GM18873 (cell line): ENCODE measurements around the gene GSG1L.

Experiments used
- ATAC-seq: cut with Tn5 transposase; IDR thresholded peaks from one replicate; pipeline ENCODE4 v1.9.1; 2021; ENCODE audit warnings: mild to moderate bottlenecking, moderate library complexity, moderate number of reproducible peaks; ENCODE audit not compliant: unreplicated experiment, low FRiP score

The GSG1L gene

DNA sequence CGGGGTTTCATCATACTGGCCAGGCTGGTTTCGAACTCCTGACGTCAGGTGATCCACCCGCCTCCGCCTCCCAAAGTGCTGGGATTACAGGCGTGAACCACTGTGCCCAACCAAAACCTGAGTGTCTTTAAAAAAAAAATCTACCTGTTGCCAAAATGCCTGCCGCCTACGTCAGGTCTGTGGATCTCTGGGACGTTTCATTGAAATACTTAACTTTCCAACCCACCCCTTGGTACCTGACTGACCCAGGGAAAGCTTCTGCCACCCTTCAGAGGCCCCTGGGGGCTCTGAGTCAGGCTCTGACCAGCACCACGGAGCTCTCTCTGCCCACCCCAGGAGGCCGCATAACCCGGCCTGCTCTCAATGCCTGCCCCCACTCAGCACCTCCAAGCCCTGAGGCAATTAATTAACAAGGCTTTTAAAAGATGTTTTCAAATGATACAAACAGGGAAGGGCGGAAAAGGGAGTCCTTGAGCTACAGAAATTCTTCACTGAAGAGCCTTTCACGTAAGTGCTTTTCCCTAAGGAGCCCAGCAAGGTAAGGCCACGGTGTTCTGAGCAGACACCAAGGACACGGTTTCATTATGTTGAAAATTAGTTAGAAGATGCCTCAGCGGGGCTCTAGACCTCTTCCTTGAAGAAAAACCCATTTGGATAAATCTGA, 29.3 kb upstream of the GSG1L start:
- ATAC-seq: no peak

DNA sequence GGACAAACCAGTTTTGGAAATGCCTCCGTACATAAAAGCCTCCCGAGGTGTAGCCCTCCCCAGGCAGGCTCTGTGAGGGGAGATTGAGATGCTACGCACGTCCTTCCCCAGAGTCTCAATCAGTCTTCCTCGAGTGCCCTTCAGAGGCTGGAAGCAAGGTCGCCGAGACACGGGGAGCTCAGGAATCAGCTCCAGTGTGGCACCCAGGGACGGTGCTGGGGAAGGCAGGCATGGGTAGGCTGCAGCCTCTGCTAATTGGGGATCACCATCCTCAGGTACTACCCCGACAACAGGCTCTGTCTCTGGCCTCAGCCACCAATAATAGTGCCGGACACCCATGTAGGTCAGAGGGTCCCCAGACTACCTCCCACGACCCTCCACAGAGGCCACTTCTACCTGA, 28.1 kb upstream of the GSG1L start:
- no peak for ATAC-seq

DNA sequence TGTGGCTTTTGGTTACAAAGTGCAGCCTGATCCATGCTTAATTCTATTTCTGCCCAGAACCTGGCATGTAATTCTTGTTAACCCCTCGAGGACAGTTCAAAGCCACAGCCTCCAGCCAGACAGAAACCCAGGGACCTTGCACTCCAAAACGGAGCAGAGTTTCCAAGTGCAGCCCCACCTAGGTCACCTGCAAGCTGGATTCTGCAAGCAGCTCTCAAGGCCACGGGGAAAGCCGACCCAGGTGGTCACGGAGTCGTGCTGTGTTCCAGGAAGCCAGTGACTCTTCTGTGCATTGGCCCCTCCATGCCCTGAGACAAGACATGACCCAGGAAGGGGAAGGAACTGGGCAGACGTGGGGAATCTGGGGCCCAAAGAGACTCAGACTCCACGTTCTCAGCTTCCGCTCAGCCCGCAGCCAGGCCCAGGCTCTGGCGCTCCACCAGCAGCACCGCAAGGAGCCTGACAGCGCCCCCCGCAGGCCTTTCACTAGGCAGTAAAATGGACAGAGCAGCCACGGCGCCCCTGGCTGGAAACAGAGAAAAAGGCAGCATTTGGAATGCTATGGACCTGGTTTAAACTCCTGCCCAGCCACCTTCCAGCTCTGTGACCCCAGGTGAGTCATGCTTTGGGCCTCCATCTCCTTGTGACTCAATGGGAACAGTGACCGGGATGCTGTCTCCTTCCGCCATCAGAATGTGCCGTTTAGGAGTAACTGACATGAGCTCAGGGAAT, 27.3 kb upstream of the GSG1L start:
- no peak for ATAC-seq

DNA sequence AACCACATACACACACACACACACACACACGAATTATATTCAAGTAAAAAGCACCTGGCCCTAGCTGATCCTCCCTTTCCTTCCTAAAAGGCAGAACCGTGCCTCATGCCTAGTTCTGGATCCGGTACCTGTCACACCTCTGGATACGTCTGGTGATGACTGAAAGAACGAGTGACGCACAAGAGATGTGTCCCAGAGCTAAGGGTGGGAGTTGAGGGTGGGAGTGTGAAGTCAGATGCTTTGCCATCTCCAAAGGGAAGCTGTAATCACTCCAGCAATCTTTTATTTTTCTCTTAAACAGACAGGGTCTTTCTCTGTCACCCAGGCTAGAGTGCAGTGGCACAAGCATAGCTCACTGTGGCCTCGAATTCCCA, 26.5 kb upstream of the GSG1L start:
- ATAC-seq: no peak

DNA sequence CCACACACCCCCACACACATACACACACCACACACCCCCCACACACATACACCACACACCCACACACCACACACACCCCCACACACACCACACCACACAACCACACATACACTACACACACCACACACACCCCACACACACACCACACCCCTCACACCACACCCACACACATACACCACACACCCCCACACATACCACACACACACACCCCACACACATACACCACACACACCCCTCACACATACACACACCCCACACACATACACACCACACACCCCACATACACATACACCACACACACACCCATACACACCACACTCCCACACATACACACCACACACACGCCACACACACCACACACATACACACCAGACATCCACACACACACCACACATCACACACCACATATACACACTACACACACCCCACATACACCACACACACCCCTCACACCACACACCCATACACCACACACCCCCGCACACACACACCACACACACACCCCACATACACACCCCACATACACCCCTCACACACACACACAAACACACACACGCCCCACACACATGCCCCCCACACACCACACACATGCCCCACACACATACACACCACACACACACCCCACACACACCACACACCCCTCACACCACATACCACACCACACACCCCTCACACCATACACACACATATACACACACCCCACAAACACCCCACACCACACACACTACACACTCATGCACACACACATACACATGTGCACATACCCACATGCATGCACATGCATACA, 25.9 kb upstream of the GSG1L start:
- no peak for ATAC-seq

DNA sequence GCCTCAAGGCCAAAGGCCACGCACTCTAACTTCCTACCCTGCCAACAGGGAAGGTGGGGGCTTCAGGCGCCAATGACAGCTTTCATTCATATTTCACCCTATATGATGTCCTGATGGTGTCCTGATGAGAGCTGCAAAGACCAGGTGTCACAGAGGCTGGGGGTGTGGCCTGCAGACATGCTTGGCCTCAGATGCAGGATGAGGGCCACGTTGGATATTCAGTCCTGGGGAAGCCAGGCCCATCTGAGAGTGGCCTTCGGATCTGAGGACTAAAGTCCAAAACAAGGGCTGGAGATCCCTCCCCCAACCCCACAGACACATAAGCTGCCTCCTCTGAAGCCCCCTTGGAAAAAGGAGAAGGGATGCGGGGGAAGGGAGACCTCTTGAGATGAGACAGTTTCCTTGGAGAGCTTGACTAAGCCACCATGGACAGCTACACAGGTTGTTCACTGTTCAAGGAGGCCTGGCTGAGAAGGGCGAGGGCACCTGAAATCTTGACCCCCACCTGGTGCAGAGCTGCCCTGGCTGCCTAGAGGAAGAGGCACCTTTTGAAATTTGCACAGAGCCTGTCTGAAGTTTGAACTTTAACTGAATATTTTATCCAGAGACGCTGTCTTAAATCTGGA, 24.3 kb upstream of the GSG1L start:
- ATAC-seq: no peak

DNA sequence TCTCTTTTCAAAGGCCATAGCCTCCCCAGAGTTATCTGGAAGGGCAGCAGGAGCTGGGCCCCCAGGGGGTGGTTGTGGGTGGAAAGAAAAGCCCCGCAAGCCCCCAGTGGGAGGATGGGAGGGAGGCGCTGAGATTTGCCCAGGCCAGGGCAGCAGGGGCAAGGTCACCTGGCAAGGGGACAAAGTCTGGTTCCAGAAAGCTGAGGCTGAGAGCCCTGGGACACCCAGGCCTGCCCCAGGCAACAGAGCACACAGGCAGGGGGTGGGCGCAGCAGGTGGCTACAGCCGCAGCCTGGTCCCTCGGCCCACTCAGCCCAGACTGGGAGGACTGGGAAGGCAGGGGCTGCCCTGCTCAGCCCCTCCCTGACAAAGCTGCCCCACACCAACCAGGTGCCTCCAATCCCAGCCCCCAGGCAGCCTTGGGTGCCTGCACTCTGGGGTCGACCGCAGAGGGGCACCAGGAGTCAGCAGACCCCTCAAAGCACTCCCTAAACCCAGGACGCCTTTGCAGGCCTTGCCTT, 23.7 kb upstream of the GSG1L start:
- no peak for ATAC-seq

DNA sequence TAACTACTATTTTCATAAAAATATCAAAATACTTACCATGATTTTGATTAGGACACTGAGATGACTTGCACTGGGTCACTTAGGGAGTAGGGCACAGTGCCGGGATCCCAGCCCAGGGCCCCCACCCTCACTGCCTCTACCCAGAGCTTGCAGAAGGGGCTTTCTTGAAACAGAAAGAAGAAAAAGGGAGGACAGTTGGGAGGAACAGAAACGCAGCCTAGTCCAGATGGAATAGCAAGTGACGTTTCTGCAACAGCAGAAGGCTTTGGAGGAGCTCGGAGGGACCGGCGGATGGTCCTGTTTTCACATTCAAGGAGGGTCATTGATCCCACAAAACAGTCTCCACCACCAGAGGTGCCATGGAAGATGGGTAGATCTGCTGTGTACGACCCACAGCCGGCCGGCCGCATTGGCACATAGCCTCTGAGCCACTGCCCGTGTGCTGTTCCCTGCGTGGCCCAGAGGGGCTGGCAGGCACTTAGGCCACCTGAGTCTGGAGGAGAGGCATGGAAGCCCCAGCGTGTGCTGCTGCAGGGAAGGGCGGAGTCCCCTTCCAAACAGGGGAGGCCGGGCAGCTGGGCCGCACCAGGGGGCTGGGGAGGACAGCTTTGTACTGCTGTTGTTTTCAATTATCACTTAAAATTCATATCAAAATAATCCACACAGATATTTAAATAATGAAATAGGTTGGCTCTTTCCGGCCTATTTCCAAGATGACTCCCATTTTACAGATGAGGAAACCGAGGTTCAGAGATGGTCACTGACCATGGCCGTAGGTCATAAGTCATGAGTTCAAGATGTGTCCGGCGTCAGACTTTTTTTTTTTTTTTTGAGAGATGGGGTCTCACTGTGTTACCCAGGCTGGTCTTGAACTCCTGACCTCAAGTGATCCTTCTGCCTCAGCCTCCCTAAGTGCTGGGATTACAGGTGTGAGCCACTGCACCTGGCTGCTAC, 22.9 kb upstream of the GSG1L start:
- ATAC-seq: no peak

DNA sequence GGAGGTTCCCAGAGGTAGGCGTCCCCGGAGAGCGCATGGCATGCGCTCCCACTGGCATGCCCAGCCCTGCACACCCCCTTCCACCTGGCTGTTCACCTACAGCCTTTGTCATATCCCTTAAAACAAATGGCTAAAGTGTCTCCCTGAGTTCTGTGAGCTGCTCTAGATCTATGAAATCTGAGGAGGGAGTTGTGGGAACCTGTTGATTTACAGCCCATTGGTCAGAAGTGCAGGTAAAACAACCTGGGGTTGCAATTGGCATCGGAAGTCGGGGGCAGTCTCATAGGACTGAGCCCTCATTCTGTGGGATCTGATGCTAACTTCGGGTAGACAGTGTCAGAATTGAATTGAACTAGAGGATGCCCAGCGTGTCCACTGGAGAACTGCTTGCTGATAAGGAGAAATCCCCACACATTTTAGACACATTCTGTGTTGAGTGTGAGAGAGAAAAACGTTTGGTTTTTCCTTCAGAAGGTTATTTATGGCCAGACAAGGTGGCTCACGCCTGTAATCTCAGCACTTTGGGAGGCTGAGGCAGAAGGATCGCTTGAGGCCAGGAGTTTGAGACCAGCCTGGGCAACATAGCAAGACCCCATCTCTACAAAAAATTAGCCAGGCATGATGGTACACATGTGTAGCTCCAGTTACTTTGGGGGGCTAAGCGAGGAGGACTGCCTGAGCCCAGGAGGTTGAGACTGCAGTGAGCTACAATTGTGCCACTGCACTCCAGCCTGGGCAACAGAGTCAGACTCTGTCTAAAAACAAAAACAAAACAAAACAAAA, 22.1 kb upstream of the GSG1L start:
- ATAC-seq: no peak

DNA sequence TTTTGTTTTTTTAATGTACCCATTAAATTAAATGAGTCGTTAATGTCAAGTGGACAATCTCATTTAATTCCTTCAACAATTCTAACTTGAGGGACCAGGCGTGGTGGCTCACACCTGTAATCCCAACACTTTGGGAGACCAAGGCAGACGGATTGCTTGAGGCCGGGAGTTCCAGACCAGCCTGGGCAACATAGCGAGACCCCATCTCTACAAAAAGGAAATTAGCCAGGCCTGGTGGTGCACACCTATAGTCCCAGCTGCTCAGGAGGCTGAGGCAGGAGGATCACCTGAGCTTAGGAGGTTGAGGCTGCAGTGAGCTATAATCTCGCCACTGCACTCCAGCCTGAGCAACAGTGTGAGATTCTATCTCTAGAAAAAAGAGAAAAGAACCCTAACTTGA, 20.7 kb upstream of the GSG1L start:
- ATAC-seq: no peak

DNA sequence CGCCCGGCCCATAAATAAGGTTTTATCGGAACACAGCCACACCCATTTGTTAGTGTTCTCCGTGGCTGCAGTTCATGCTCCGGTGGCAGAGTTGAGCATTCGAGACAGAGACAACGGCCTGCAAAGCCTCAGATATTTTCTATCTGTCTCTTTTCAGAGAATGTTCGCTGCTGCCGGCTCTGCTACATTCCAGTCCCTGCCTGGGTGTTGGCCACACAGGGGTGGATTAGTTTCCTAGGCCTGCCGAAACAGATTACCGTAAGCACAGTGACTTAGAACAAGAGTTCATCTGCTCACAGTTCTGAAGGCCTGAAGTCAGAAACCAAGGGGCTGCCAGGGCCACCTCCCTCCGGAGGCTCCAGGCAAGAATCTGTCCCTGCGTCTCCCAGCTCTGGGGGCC, 19.1 kb upstream of the GSG1L start:
- no peak for ATAC-seq

DNA sequence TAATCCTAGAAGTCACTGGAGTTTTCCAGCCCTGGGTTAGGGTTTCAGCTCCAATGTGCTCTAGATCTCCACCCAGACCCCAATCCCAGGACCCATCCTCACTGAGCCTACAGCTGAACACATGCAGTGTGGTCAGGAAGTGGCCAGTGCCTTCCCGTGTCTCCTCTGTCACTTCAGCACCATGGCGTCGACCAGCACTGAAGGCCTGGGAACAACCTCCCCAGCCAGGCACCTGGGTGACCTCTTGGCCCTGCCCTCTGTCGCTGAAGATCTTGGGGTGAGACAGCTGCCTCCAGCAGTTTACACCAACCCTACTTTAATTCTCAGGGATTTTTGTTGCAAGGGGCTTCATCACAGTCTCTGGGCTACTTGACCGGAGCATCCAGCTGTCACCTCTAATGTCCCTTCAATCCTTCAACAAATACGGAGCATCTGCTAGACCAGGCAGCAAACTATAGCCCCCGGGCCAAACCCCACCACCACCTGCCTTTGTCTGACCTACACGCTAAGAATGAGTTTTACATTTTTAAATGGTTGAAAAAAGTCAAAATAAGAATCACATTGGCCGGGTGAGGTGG, 18.0 kb upstream of the GSG1L start:
- no peak for ATAC-seq

DNA sequence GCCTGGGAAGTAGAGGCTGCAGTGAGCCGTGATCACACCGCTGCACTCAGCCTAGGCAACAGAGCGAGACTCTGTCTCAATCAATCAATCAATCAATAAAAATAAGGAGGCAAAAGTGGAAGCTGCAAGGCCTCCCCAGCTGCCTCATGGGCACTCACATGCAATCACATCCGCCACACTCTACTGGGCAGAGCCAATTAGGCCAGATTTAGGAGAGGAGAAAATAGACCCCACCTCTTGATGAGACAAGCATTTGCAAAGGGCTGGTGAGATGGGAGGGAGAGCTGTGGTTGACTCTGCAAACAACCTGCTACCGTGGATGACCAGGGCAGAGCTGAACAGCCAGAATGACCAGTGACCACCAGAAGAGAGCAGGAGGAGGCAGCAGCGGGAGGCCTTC, 14.7 kb upstream of the GSG1L start:
- no peak for ATAC-seq

DNA sequence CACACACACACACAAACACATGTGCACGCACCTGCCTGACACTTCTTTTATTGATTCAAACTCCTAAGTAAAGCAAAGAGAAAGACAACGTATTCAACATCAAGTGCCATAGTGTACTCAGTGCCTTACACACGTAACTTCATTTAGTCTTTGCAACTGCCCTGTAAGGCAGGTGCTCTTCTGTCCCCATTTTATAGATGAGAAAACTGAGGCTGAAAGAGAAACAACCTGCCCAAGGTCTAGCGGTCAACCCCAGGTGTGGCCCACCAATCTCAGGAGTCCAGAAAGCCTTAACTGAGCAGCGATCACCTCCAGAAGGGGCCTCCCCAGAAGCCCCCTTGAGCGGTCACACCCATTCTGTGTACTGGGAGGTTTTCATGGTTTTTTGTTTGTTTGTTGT, 10.3 kb upstream of the GSG1L start:
- ATAC-seq: no peak

DNA sequence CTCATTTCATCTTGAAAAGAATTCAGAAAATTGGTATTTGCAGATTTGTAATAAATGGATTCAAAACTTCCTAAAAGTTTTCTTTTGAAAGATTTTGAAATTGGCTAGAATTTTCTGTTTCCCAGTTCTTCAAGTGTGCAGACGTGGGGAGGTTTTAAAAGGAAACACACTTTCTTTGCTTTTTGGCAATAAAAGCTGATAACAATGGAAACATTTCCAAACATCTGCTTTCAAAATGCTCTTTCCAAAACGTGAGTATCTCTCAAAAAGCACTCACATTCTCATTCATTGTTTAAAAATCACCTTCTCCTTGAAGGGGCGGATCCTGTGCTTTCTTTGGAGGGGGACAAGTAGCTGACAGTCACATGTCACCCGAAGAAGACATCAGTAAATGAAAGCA, 8.6 kb upstream of the GSG1L start:
- ATAC-seq: no peak

DNA sequence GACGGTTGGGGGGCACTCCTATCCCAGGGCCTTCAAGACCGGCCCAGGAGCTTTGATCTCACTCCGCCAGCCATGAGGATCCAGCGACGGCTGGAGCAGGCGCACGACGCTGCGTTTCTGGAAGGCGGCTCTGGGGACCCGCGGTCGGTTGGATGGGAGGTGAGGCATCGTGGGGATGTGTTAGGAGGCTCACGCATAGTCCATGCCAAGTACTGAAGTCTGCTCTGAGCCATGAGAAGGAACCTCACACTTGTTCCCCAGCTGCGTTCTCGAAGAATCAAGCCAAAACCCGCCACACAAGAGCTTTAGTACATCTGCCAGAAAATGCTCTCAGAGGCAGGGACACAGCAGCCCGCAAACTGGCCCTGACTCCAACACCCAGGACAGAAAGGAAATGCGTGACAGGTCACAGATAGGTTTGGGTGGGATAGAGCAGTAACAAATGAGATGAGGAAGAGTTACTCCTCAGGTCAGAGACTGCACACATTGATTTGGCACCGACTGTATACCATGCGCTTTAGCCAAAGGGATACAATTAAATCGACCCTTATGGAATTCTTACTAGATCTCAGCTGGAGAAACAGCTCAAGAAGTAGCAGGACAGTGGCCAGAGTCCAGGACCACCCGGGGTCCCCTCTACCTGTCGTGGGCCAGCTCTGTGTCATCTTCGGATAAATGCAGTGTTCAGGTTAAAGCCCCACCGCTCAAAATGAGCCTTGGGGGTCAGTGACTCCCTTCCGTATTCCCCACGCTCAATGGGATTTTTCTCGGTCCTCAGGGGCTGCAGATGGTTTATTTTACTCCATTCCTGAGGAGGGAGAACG, 6.7 kb upstream of the GSG1L start:
- no peak for ATAC-seq

DNA sequence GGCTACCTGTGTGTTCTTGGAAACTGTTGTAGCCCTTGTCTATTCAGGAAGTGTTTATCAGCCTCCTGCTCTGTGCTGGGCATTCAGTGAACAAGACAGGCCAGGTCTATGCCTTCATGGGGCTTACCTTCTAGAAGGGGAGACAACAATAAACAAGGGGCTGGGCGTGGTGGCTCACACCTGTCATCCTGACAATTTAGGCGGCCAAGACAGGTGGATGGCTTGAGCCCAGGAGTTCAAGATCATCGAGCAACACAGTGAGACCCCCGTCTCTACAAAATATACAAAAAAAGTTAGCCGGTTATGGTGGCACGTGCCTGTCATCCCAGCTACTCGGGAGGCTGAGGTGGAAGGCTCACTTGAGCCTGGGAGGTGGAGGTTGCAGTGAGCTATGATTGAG, 5.5 kb upstream of the GSG1L start:
- no peak for ATAC-seq
